GM21447 (cell line): ENCODE measurements around the gene PPIL3.
"Not testable (repeated sequence)": the region's sequence is repeated elsewhere in the genome, so short reads cannot be mapped to it uniquely, and the experiment has no call there.

Source experiments
- ATAC-seq: cut with Tn5 transposase; IDR thresholded peaks from one replicate; pipeline ENCODE4 v1.9.1; 2021; ENCODE audit not compliant: unreplicated experiment

Gene PPIL3

GRCh38 chr2:200888704-200889625 lies at the start of gene PPIL3, which contains the start of gene NIF3L1:
TSS of gene PPIL3 (minus strand) at chr2:200889077. CDS start at chr2:200887615, 1,462 bp downstream.
TSS of gene NIF3L1 (plus strand) at chr2:200889371. CDS start at chr2:200891944, 2,573 bp downstream.
- peak; percentile 82 for ATAC-seq

GRCh38 chr2:200930947-200931626 lies 42.2 kb upstream of the PPIL3 start:
- ATAC-seq: no peak

- ATAC-seq: no peak
Measured at GRCh38 chr2:200929334-200930249, 40.7 kb upstream of the PPIL3 start.

GRCh38 chr2:200922439-200922838 lies 33.6 kb upstream of the PPIL3 start:
- no peak for ATAC-seq

GRCh38 chr2:200913654-200914053 lies 24.8 kb upstream of the PPIL3 start:
- no peak for ATAC-seq

- no peak for ATAC-seq
Measured at GRCh38 chr2:200909958-200910357, 21.1 kb upstream of the PPIL3 start.

- no peak for ATAC-seq
Measured at GRCh38 chr2:200905618-200906296, 16.9 kb upstream of the PPIL3 start.

GRCh38 chr2:200901459-200902072 lies 12.7 kb upstream of the PPIL3 start:
- ATAC-seq: peak; percentile 99

GRCh38 chr2:200899482-200899881 lies 10.6 kb upstream of the PPIL3 start:
- no peak for ATAC-seq

GRCh38 chr2:200881715-200882249 lies 7.1 kb downstream of the PPIL3 start:
- ATAC-seq: not testable (repeated sequence)

GRCh38 chr2:200878289-200878880 lies 10.5 kb downstream of the PPIL3 start:
- ATAC-seq: no peak

GRCh38 chr2:200877443-200877842 lies 11.4 kb downstream of the PPIL3 start:
- ATAC-seq: no peak

- ATAC-seq: no peak
Measured at GRCh38 chr2:200873560-200873959, 15.3 kb downstream of the PPIL3 start.

- no peak for ATAC-seq
Measured at GRCh38 chr2:200871151-200871550, 17.7 kb downstream of the PPIL3 start.

GRCh38 chr2:200869014-200869413 lies 19.9 kb downstream of the PPIL3 start:
- no peak for ATAC-seq

GRCh38 chr2:200864176-200865034 lies 24.5 kb downstream of the PPIL3 start, which contains the start of gene CLK1:
TSS of gene CLK1 (minus strand) at chr2:200864658. CDS start at chr2:200861862, 2,796 bp downstream.
- ATAC-seq: peak; percentile 74

- ATAC-seq: no peak
Measured at GRCh38 chr2:200863782-200864175, 25.1 kb downstream of the PPIL3 start.

GRCh38 chr2:200862532-200863000 lies 26.3 kb downstream of the PPIL3 start:
- ATAC-seq: peak; percentile 24
